ENCODE measurements around the gene MRPL23.

- TF ChIP-seq BRCA1 (IDR thresholded peaks at IDR 0.05; ENCODE audit: low read depth, low read length) (no peak), KDM5A (IDR thresholded peaks at IDR 0.05; ENCODE audit: low read length) (no peak), POLR2A (IDR thresholded peaks at IDR 0.05; ENCODE audit: control extremely low read depth in 1 of 2, low read depth in 2 of 2, low read length in 2 of 2) (no peak), SP4 (IDR thresholded peaks at IDR 0.05; ENCODE audit: low read length) (no peak), NRF1 (IDR thresholded peaks at IDR 0.05; ENCODE audit: low read depth, low read length) (no peak), EZH2 (IDR thresholded peaks at IDR 0.05; ENCODE audit: low read depth, low read length, severe bottlenecking) (no peak)
Observed at GRCh38 chr11:1908618-1909017, 38.5 kb upstream of the MRPL23 start.

All from H1 (cell line).